MM.1S (cell line): Measurements from ENCODE around the gene FBXO34.

Source experiments
- DNase-seq: peaks from one replicate; pipeline ENCODE4 v3.0.0-alpha.2; 2015
- H2AFZ ChIP-seq: fragments of 300-600 bp; sonication (generic); 2 replicates; pipeline ENCODE4 v1.6.0; 2016; ENCODE audit warnings: antibody characterized with exemption, low read length
- H3F3A ChIP-seq: fragments of 300-600 bp; sonication (generic); 2 replicates; pipeline ENCODE4 v1.6.1; 2016; ENCODE audit warnings: mild to moderate bottlenecking, antibody characterized with exemption, low read length, moderate library complexity, mixed read lengths; ENCODE audit not compliant: insufficient read depth
- H3K27ac ChIP-seq: fragments of 300-600 bp; sonication (generic); 2 replicates; pipeline ENCODE4 v1.5.1; 2016; ENCODE audit warnings: mild to moderate bottlenecking, low read length
- H3K27me3 ChIP-seq: fragments of 300-600 bp; sonication (generic); replicated peaks from 2 replicates; pipeline ENCODE4 v1.6.0; 2016; ENCODE audit warnings: low read length; ENCODE audit not compliant: insufficient read depth
- H3K36me3 ChIP-seq: fragments of 300-600 bp; sonication (generic); replicated peaks from 2 replicates; pipeline ENCODE4 v1.6.1; 2016; ENCODE audit warnings: mild to moderate bottlenecking, low read length, mixed read lengths; ENCODE audit not compliant: insufficient read depth
- H3K4me1 ChIP-seq: fragments of 300-600 bp; sonication (generic); 2 replicates; pipeline ENCODE4 v1.6.1; 2016; ENCODE audit warnings: low read length, mixed read lengths
- H3K4me2 ChIP-seq: fragments of 300-600 bp; sonication (generic); 2 replicates; pipeline ENCODE4 v1.6.0; 2016; ENCODE audit warnings: low read depth, low read length
- H3K4me3 ChIP-seq: fragments of 300-600 bp; sonication (generic); 2 replicates; pipeline ENCODE4 v1.5.1; 2016; ENCODE audit warnings: low read length, mixed read lengths
- H3K79me2 ChIP-seq: fragments of 300-600 bp; sonication (generic); 2 replicates; pipeline ENCODE4 v1.6.1; 2016; ENCODE audit warnings: mixed run types, low read length, mixed read lengths
- H3K9ac ChIP-seq: fragments of 300-600 bp; sonication (generic); 2 replicates; pipeline ENCODE4 v1.6.1; 2016; ENCODE audit warnings: low read length, mixed read lengths
- H3K9me2 ChIP-seq: fragments of 300-600 bp; sonication (generic); replicated peaks from 2 replicates; pipeline ENCODE4 v1.6.1; 2016; ENCODE audit warnings: mild to moderate bottlenecking, low read length, mixed read lengths; ENCODE audit not compliant: insufficient read depth
- H3K9me3 ChIP-seq: fragments of 300-600 bp; sonication (generic); replicated peaks from 2 replicates; pipeline ENCODE4 v1.6.1; 2016; ENCODE audit warnings: mild to moderate bottlenecking, low read length, mixed read lengths; ENCODE audit not compliant: insufficient read depth
- H4K20me1 ChIP-seq: fragments of 300-600 bp; sonication (generic); 2 replicates; pipeline ENCODE4 v1.6.1; 2016; ENCODE audit warnings: mild to moderate bottlenecking, low read length, moderate library complexity, mixed read lengths; ENCODE audit not compliant: insufficient read depth
- CTCF ChIP-seq: fragments of 300-600 bp; sonication (generic); IDR thresholded peaks from 2 replicates; pipeline ENCODE4 v1.5.1; 2016; ENCODE audit warnings: antibody characterized with exemption, low read length, mixed read lengths
- EZH2 ChIP-seq: fragments of 300-600 bp; sonication (generic); optimal IDR thresholded peaks from 2 replicates; pipeline ENCODE3; 2017; ENCODE audit warnings: low read depth, mild to moderate bottlenecking, antibody characterized with exemption, low read length, mixed read lengths
- EZH2phosphoT487 ChIP-seq: fragments of 300-600 bp; sonication (generic); IDR thresholded peaks from 2 replicates; pipeline ENCODE4 v1.6.1; 2018; ENCODE audit warnings: antibody characterized with exemption, low read length

FBXO34 gene

DNA sequence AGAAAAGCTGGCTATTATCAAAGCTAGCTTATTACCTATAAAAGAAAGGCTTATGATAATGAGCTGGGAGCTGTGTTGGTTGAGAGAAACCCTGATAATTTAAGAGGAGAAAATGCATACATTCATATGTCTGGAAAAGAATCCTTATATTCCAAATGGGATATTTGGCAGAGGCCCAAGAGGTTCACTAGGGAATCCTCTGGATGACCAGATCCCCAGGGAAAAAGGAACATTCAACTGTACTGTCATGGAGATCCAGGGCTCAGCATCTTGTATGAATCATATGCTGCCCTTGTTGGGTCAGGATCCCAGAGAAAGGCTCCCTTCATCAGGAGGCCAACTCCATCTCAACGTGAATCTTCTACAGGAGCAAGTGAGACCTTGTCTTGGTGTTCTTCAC is 16.6 kb upstream of the FBXO34 start:
- Histone ChIP-seq H3K79me2 (no peaks in the 10 kb centered on the region), H3K4me1 (no peaks in the 10 kb centered on the region), H3K27me3 (no peaks in the 10 kb centered on the region), H3K9me2 (no peaks in the 10 kb centered on the region), H3F3A (no peaks in the 10 kb centered on the region), H3K4me2 (no peak overlapping the region), H4K20me1 (no peaks in the 10 kb centered on the region), H3K4me3 (no peak overlapping the region), H3K27ac (no peak overlapping the region), H3K9ac (no peak overlapping the region), H2AFZ (no peak overlapping the region), H3K9me3 (no peaks in the 10 kb centered on the region), H3K36me3 (no peaks in the 10 kb centered on the region)
- no peak for DNase-seq
- TF ChIP-seq EZH2 (no peak), CTCF (no peak), EZH2phosphoT487 (no peak)

DNA sequence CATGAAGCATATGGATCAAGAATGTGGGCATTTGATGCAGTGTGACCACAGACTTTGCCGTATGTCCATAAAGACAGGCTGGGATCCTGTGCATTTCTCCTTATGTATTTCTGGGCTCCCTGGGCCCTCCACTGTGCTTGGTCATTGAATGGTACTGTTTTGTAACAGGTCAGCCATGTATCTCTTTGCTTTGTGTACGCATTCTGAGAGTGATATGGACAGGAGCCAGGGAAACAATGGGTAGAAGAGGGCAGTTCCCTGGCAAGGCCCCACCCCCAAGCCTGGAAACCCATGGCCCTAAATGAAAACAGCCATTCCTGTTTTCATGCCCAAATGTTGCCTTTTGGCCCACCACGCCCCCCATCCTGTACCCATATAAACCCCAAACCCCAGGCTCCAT is 15.2 kb upstream of the FBXO34 start:
- Histone ChIP-seq H3K27ac (no peak overlapping the region), H3K9ac (no peak overlapping the region), H3K9me2 (no peaks in the 10 kb centered on the region), H4K20me1 (no peaks in the 10 kb centered on the region), H3F3A (no peaks in the 10 kb centered on the region), H3K79me2 (no peaks in the 10 kb centered on the region), H3K9me3 (no peaks in the 10 kb centered on the region), H3K4me2 (no peak overlapping the region), H3K4me3 (no peak overlapping the region), H3K4me1 (no peaks in the 10 kb centered on the region), H3K27me3 (no peaks in the 10 kb centered on the region), H3K36me3 (no peaks in the 10 kb centered on the region), H2AFZ (no peak overlapping the region)
- TF ChIP-seq EZH2phosphoT487 (no peak), EZH2 (no peak), CTCF (no peak)
- DNase-seq, result no peak

- Histone ChIP-seq H3K9ac (no peak overlapping the region), H3F3A (no peaks in the 10 kb centered on the region), H3K4me3 (no peak overlapping the region), H3K4me2 (no peak overlapping the region), H3K27ac (no peak overlapping the region), H3K9me2 (no peaks in the 10 kb centered on the region), H2AFZ (no peak overlapping the region), H3K4me1 (no peaks in the 10 kb centered on the region), H3K79me2 (no peaks in the 10 kb centered on the region), H3K9me3 (no peaks in the 10 kb centered on the region), H4K20me1 (no peaks in the 10 kb centered on the region), H3K27me3 (no peaks in the 10 kb centered on the region), H3K36me3 (no peaks in the 10 kb centered on the region)
- TF ChIP-seq CTCF, result no peak
- no peak for TF ChIP-seq EZH2phosphoT487
- TF ChIP-seq EZH2, result no peak
- DNase-seq, result no peak
These were observed 14.6 kb upstream of the FBXO34 start for GRCh38 chr14:55256586-55256985.

DNA sequence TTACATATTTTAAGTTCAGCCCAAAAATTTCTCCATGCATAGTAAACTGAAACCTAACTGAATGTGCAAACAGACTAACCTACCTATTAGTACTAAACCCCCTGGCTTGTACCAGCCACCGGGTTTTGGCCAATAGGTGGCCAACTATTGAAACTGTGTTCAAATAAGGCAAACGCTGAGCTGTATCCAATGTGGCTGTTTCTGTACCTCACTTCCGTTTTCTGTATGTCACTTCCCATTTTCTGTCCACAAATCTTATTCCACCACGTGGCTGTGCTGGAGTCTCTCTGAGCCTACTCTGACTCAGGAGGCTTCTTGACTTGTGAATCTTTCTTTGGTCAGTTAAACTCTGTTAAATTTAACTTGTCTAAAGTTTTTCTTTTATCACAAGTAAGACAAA is 6.0 kb upstream of the FBXO34 start:
- Histone ChIP-seq H3K79me2 (no peaks in the 10 kb centered on the region), H3K4me3 (no peak overlapping the region), H3K4me2 (no peak overlapping the region), H3K4me1 (no peaks in the 10 kb centered on the region), H3K9ac (no peak overlapping the region), H3K27me3 (no peaks in the 10 kb centered on the region), H3F3A (no peaks in the 10 kb centered on the region), H3K9me3 (no peaks in the 10 kb centered on the region), H3K9me2 (no peaks in the 10 kb centered on the region), H2AFZ (no peak overlapping the region), H4K20me1 (no peaks in the 10 kb centered on the region), H3K36me3 (no peaks in the 10 kb centered on the region), H3K27ac (no peak overlapping the region)
- TF ChIP-seq CTCF, result no peak
- no peak for TF ChIP-seq EZH2
- no peak for TF ChIP-seq EZH2phosphoT487
- DNase-seq, result peak; percentile 14
